Adrenal gland (tissue), 5 donors: Measurements from ENCODE around the gene MAPK10.

Source experiments
- POLR2A ChIP-seq, 2 donors: fragments of 450-650 bp; IDR thresholded peaks; one replicate each; pipeline ENCODE4 v1.6.1; 2017; ENCODE audit warnings: antibody characterized with exemption in 2 of 2, mild to moderate bottlenecking in 2 of 2, moderate library complexity in 1 of 2
- TF ChIP-seq, protein P1 (sequence below), 6 experiments: fragments of 450-650 bp in 4 of 6; fragments of 200-600 bp in 2 of 6; sonication (generic) in 1 of 6; IDR thresholded peaks; 1 replicate in 5 of 6; 2 replicates in 1 of 6; pipeline versions ENCODE4 v1.5.1 to v1.8.0; 2016 to 2021; ENCODE audit warnings: antibody characterized with exemption in 6 of 6, mild to moderate bottlenecking in 2 of 6, moderate library complexity in 1 of 6
- donor health status: DM: no; HTN: no; CAD: no.

DNA sequence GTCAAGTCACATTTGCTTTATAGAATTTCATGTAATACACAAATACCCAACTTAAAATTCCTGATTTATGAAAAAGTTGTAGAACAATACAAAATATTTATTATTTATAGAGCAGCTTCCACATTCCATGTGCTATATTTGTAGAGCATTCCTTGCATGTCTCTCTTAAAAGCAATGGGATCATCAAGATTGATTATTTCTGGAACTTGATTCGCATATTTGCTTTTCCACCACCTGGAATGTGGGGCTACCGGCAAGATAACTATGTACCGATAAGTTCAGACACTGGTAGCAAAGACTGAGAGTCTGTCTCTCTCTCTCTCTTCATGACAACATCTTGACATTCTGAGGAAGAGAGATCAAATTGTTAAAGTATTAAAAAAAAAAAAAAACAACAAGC, 59.3 kb downstream of the MAPK10 start:
- TF ChIP-seq, protein P1, sequence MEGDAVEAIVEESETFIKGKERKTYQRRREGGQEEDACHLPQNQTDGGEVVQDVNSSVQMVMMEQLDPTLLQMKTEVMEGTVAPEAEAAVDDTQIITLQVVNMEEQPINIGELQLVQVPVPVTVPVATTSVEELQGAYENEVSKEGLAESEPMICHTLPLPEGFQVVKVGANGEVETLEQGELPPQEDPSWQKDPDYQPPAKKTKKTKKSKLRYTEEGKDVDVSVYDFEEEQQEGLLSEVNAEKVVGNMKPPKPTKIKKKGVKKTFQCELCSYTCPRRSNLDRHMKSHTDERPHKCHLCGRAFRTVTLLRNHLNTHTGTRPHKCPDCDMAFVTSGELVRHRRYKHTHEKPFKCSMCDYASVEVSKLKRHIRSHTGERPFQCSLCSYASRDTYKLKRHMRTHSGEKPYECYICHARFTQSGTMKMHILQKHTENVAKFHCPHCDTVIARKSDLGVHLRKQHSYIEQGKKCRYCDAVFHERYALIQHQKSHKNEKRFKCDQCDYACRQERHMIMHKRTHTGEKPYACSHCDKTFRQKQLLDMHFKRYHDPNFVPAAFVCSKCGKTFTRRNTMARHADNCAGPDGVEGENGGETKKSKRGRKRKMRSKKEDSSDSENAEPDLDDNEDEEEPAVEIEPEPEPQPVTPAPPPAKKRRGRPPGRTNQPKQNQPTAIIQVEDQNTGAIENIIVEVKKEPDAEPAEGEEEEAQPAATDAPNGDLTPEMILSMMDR (IDR thresholded peaks at IDR 0.05), result no peak
- TF ChIP-seq POLR2A (IDR thresholded peaks at IDR 0.05), result no peak
